Loucy (cell line): ENCODE measurements around the gene G2E3.

Experiments used
- H2AFZ ChIP-seq: fragments of 200-600 bp; sonication (generic); 2 replicates; pipeline ENCODE4 v1.6.0; 2016; ENCODE audit warnings: antibody characterized with exemption, mild to moderate bottlenecking, low read length, moderate library complexity
- H3F3A ChIP-seq: fragments of 200-600 bp; 2 replicates; pipeline ENCODE4 v1.6.0; 2016; ENCODE audit warnings: antibody characterized with exemption, low read depth, mild to moderate bottlenecking
- H3K27me3 ChIP-seq: fragments of 200-600 bp; sonication (generic); 2 replicates; pipeline ENCODE4 v1.6.1; 2014; ENCODE audit warnings: low read length, mild to moderate bottlenecking; ENCODE audit not compliant: insufficient read depth, poor library complexity, severe bottlenecking
- H3K36me3 ChIP-seq: fragments of 200-600 bp; sonication (generic); 2 replicates; pipeline ENCODE4 v1.6.1; 2016; ENCODE audit warnings: low read length; ENCODE audit not compliant: insufficient read depth
- H3K4me1 ChIP-seq: fragments of 200-600 bp; sonication (generic); 2 replicates; pipeline ENCODE4 v1.5.1; 2014; ENCODE audit warnings: low read length, mild to moderate bottlenecking; ENCODE audit not compliant: insufficient read depth, poor library complexity, severe bottlenecking
- H3K4me2 ChIP-seq: fragments of 200-600 bp; sonication (generic); 2 replicates; pipeline ENCODE4 v1.6.0; 2014; ENCODE audit warnings: antibody characterized with exemption, low read length, low read depth, mild to moderate bottlenecking; ENCODE audit not compliant: poor library complexity, severe bottlenecking
- H3K4me3 ChIP-seq: fragments of 200-600 bp; sonication (generic); 2 replicates; pipeline ENCODE4 v1.5.1; 2014; ENCODE audit warnings: low read length, mild to moderate bottlenecking, mixed read lengths; ENCODE audit not compliant: poor library complexity, severe bottlenecking
- H3K79me2 ChIP-seq: fragments of 200-600 bp; sonication (generic); 2 replicates; pipeline ENCODE4 v1.6.1; 2014; ENCODE audit warnings: low read length; ENCODE audit not compliant: insufficient read depth
- H3K9ac ChIP-seq: fragments of 200-600 bp; sonication (generic); 2 replicates; pipeline ENCODE4 v1.6.0; 2014; ENCODE audit warnings: mild to moderate bottlenecking, low read depth, low read length, moderate library complexity; ENCODE audit not compliant: poor library complexity, severe bottlenecking
- H3K9me2 ChIP-seq: fragments of 200-600 bp; sonication (generic); replicated peaks from 2 replicates; pipeline ENCODE4 v1.6.1; 2016; ENCODE audit warnings: low read depth, low read length, mixed read lengths
- H3K9me3 ChIP-seq: fragments of 200-600 bp; sonication (generic); 2 replicates; pipeline ENCODE4 v1.6.1; 2014; ENCODE audit warnings: mild to moderate bottlenecking, antibody characterized with exemption, low read length, low read depth; ENCODE audit not compliant: insufficient read depth
- H4K20me1 ChIP-seq: fragments of 200-600 bp; sonication (generic); 2 replicates; pipeline ENCODE4 v1.6.0; 2014; ENCODE audit warnings: antibody characterized with exemption, low read length, mild to moderate bottlenecking; ENCODE audit not compliant: insufficient read depth, poor library complexity, severe bottlenecking
- EZH2phosphoT487 ChIP-seq: fragments of 200-600 bp; IDR thresholded peaks from 2 replicates; pipeline ENCODE4 v1.6.1; 2018; ENCODE audit warnings: antibody characterized with exemption, mild to moderate bottlenecking, moderate library complexity, borderline replicate concordance
- TF ChIP-seq, protein P1 (sequence below): fragments of 200-600 bp; sonication (generic); conservative IDR thresholded peaks from 2 replicates; pipeline ENCODE4 v1.5.1; 2014; ENCODE audit warnings: mild to moderate bottlenecking, antibody characterized with exemption, low read length

The G2E3 gene

DNA sequence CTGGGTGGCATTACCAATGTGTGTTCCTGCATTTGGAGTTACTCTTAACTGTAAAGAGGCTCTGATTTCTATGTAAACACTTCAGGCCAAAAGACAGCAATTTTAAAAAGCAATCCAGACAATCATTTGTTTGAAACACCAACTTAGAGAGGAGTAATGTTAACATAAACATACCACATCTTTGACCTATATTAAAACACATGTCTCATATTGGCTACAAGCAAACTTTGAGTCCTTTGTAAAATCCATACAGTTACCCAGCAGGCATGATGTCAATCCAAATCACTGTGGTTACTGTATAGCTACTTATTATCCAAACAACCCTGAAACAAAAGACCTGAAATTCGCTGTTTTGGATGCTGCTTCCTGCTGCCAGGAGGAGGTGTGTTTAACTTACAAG lies 7.5 kb upstream of the G2E3 start:
- H3K4me3 ChIP-seq = no peak overlapping the region
- TF ChIP-seq EZH2phosphoT487 = no peak
- TF ChIP-seq, protein P1, sequence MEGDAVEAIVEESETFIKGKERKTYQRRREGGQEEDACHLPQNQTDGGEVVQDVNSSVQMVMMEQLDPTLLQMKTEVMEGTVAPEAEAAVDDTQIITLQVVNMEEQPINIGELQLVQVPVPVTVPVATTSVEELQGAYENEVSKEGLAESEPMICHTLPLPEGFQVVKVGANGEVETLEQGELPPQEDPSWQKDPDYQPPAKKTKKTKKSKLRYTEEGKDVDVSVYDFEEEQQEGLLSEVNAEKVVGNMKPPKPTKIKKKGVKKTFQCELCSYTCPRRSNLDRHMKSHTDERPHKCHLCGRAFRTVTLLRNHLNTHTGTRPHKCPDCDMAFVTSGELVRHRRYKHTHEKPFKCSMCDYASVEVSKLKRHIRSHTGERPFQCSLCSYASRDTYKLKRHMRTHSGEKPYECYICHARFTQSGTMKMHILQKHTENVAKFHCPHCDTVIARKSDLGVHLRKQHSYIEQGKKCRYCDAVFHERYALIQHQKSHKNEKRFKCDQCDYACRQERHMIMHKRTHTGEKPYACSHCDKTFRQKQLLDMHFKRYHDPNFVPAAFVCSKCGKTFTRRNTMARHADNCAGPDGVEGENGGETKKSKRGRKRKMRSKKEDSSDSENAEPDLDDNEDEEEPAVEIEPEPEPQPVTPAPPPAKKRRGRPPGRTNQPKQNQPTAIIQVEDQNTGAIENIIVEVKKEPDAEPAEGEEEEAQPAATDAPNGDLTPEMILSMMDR = no peak
- H3K9me2 ChIP-seq = no peaks in the 10 kb centered on the region
- no peaks in the 10 kb centered on the region for H3K4me1 ChIP-seq
- no peaks in the 10 kb centered on the region for H4K20me1 ChIP-seq
- no peaks in the 10 kb centered on the region for H3K79me2 ChIP-seq
- H3F3A ChIP-seq = no peaks in the 10 kb centered on the region
- no peak overlapping the region for H3K4me2 ChIP-seq
- no peak overlapping the region for H3K9ac ChIP-seq
- no peaks in the 10 kb centered on the region for H3K36me3 ChIP-seq
- no peaks in the 10 kb centered on the region for H3K9me3 ChIP-seq
- no peak overlapping the region for H2AFZ ChIP-seq
- H3K27me3 ChIP-seq = no peaks in the 10 kb centered on the region

GRCh38 chr14:30553311-30553989 lies 5.5 kb upstream of the G2E3 start:
- H3K4me1 ChIP-seq = peaks cover 3% of the 10 kb centered on the region
- peak overlapping the region; percentile 57 for H2AFZ ChIP-seq

GRCh38 chr14:30558362-30558674 lies 640 bp upstream of the G2E3 start:
- H3K4me3 ChIP-seq = peak overlapping the region; percentile 86
- H4K20me1 ChIP-seq = peaks cover 35% of the 10 kb centered on the region
- no peaks in the 10 kb centered on the region for H3K9me2 ChIP-seq
- H3F3A ChIP-seq = no peaks in the 10 kb centered on the region
- peak overlapping the region; percentile 97 for H2AFZ ChIP-seq
- H3K4me1 ChIP-seq = peaks cover 31% of the 10 kb centered on the region
- peak overlapping the region; percentile 84 for H3K4me2 ChIP-seq
- no peaks in the 10 kb centered on the region for H3K27me3 ChIP-seq
- H3K36me3 ChIP-seq = no peaks in the 10 kb centered on the region
- TF ChIP-seq EZH2phosphoT487 = no peak
- TF ChIP-seq, protein P1 = no peak
- peaks cover 44% of the 10 kb centered on the region for H3K79me2 ChIP-seq
- no peaks in the 10 kb centered on the region for H3K9me3 ChIP-seq
- H3K9ac ChIP-seq = peak overlapping the region; percentile 93

More at GRCh38 chr14:30553311-30553989, 5.5 kb upstream of the G2E3 start:
- H3K4me2 ChIP-seq = no peak overlapping the region
- H3K36me3 ChIP-seq = no peaks in the 10 kb centered on the region
- H3K9ac ChIP-seq = no peak overlapping the region
- no peaks in the 10 kb centered on the region for H3K79me2 ChIP-seq
- no peaks in the 10 kb centered on the region for H3K9me3 ChIP-seq
- H3F3A ChIP-seq = no peaks in the 10 kb centered on the region
- no peaks in the 10 kb centered on the region for H3K9me2 ChIP-seq
- no peak for TF ChIP-seq EZH2phosphoT487
- TF ChIP-seq, protein P1 = no peak
- H3K27me3 ChIP-seq = no peaks in the 10 kb centered on the region
- H3K4me3 ChIP-seq = no peak overlapping the region
- no peaks in the 10 kb centered on the region for H4K20me1 ChIP-seq
